Osteoblast (primary cell): ENCODE measurements around the gene TMC8. TPM values are rescaled to one million over a fixed set of nuclear protein-coding genes. Genes with fewer than 3 reads are reported as not detected.
"Not testable (repeated sequence)": the region's sequence is repeated elsewhere in the genome, so short reads cannot be mapped to it uniquely, and the experiment has no call there.

ENCODE experiments used
- DNase-seq: peaks from one replicate; pipeline ENCODE4 v3.0.0; 2011; ENCODE audit warnings: low spot score, mixed read lengths; ENCODE audit not compliant: insufficient read length; ENCODE audit errors: missing footprints
- H2AFZ ChIP-seq: 2 replicates; pipeline ENCODE4 v1.6.0; 2011; ENCODE audit warnings: mild to moderate bottlenecking, low read length
- H3K27ac ChIP-seq: 2 replicates; pipeline ENCODE4 v1.5.1; 2011; ENCODE audit warnings: mild to moderate bottlenecking, low read depth, low read length, moderate library complexity
- H3K27me3 ChIP-seq: 2 replicates; pipeline ENCODE4 v1.6.0; 2012; ENCODE audit warnings: mild to moderate bottlenecking, control low read depth, inconsistent platforms, low read length, moderate library complexity; ENCODE audit not compliant: insufficient read depth
- H3K36me3 ChIP-seq: 2 replicates; pipeline ENCODE4 v1.5.1; 2011; ENCODE audit warnings: mild to moderate bottlenecking, low read length, control low read depth, moderate library complexity; ENCODE audit not compliant: insufficient read depth
- H3K4me1 ChIP-seq: 2 replicates; pipeline ENCODE4 v1.5.1; 2011; ENCODE audit warnings: mild to moderate bottlenecking, low read length, control low read depth, moderate library complexity; ENCODE audit not compliant: insufficient read depth
- H3K4me2 ChIP-seq: 2 replicates; pipeline ENCODE4 v1.6.0; 2011; ENCODE audit warnings: mild to moderate bottlenecking, low read length; ENCODE audit not compliant: insufficient read depth
- H3K4me3 ChIP-seq: fragments of 200-600 bp; sonication (generic); 3 replicates; pipeline ENCODE4 v1.5.1; 2012; ENCODE audit warnings: mild to moderate bottlenecking, low read length, inconsistent platforms; ENCODE audit not compliant: insufficient read depth
- H3K79me2 ChIP-seq: 2 replicates; pipeline ENCODE4 v1.6.0; 2012; ENCODE audit warnings: mild to moderate bottlenecking, low read length, control low read depth, inconsistent platforms; ENCODE audit not compliant: insufficient read depth
- H3K9me3 ChIP-seq: 2 replicates; pipeline ENCODE4 v1.5.1; 2011; ENCODE audit warnings: low read depth, low read length, control low read depth
- H4K20me1 ChIP-seq: 2 replicates; pipeline ENCODE4 v1.6.0; 2012; ENCODE audit warnings: mild to moderate bottlenecking, low read length, control low read depth; ENCODE audit not compliant: insufficient read depth
- total RNA-seq: library from RNA; depleted of rRNA; stranded (reverse); fragments of >200 nt; gene quantifications from 2 replicates; pipeline ENCODE4 v1.2.3, GENCODE V29; 2012
- TF ChIP-seq, protein P1 (sequence below): IDR thresholded peaks from 2 replicates; pipeline ENCODE4 v1.5.1; 2011; ENCODE audit warnings: mild to moderate bottlenecking, low read depth, low read length, moderate library complexity; ENCODE audit errors: extremely low read depth

TMC8 gene
- total RNA-seq, 1 donor, result not detected

GRCh38 chr17:78135858-78136500 lies 5.4 kb downstream of the TMC8 start:
- H3K4me3 ChIP-seq, result no peak overlapping the region

DNA sequence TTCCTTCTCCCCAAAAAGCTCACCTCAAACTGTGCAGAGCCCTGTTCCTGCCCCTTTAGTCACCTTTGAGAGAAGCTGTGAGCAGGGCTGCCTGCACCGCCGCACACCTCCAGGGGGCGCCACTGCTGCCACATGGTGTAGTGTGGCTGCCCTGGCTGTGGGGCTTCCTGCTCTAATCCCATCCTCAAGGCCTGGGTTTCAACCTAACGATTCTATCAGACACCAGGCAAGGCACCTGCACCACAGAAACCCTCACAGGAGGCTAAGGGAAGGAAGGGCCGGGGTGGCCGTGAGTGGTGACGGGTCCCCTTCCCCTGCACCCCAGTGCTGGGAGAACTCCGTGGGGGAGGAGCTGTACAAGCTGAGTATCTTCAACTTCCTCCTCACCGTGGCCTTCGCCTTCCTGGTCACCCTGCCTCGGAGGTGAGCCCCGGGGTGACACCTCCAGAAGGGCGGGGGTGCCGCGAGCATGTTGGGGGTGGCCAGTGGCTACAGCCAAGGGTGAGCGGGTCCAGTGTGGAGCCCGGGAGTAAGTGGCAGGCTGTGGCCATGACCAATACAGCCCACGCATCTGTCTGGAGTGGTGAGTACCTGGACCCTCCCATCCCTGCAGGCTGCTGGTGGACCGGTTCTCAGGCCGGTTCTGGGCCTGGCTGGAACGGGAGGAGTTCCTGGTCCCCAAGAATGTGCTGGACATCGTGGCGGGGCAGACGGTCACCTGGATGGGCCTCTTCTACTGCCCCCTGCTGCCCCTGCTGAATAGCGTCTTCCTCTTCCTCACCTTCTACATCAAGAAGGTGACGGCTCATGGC lies 7.0 kb downstream of the TMC8 start:
- H3K4me3 ChIP-seq, result no peak overlapping the region
- no peaks in the 10 kb centered on the region for H4K20me1 ChIP-seq
- no peaks in the 10 kb centered on the region for H3K9me3 ChIP-seq
- H3K27me3 ChIP-seq, result peaks cover 6% of the 10 kb centered on the region
- H3K4me1 ChIP-seq, result no peaks in the 10 kb centered on the region
- H3K36me3 ChIP-seq, result no peaks in the 10 kb centered on the region
- no peak overlapping the region for H2AFZ ChIP-seq
- TF ChIP-seq, protein P1, sequence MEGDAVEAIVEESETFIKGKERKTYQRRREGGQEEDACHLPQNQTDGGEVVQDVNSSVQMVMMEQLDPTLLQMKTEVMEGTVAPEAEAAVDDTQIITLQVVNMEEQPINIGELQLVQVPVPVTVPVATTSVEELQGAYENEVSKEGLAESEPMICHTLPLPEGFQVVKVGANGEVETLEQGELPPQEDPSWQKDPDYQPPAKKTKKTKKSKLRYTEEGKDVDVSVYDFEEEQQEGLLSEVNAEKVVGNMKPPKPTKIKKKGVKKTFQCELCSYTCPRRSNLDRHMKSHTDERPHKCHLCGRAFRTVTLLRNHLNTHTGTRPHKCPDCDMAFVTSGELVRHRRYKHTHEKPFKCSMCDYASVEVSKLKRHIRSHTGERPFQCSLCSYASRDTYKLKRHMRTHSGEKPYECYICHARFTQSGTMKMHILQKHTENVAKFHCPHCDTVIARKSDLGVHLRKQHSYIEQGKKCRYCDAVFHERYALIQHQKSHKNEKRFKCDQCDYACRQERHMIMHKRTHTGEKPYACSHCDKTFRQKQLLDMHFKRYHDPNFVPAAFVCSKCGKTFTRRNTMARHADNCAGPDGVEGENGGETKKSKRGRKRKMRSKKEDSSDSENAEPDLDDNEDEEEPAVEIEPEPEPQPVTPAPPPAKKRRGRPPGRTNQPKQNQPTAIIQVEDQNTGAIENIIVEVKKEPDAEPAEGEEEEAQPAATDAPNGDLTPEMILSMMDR, result peak; percentile 24
- no peak overlapping the region for H3K27ac ChIP-seq
- H3K79me2 ChIP-seq, result no peaks in the 10 kb centered on the region
- no peak overlapping the region for H3K4me2 ChIP-seq
- DNase-seq, result peak; percentile 77

More at GRCh38 chr17:78135858-78136500, 5.4 kb downstream of the TMC8 start:
- no peak overlapping the region for H3K4me2 ChIP-seq
- H3K79me2 ChIP-seq, result no peaks in the 10 kb centered on the region
- H3K9me3 ChIP-seq, result no peaks in the 10 kb centered on the region
- no peak overlapping the region for H3K27ac ChIP-seq
- no peak overlapping the region for H2AFZ ChIP-seq
- no peaks in the 10 kb centered on the region for H3K4me1 ChIP-seq
- H4K20me1 ChIP-seq, result no peaks in the 10 kb centered on the region
- TF ChIP-seq, protein P1, result no peak
- H3K36me3 ChIP-seq, result no peaks in the 10 kb centered on the region
- peak; percentile 65 for DNase-seq
- H3K27me3 ChIP-seq, result peaks cover 14% of the 10 kb centered on the region

GRCh38 chr17:78138204-78139060 lies 7.9 kb downstream of the TMC8 start:
- Histone ChIP-seq H3K36me3 (no peaks in the 10 kb centered on the region), H2AFZ (no peak overlapping the region)

DNA sequence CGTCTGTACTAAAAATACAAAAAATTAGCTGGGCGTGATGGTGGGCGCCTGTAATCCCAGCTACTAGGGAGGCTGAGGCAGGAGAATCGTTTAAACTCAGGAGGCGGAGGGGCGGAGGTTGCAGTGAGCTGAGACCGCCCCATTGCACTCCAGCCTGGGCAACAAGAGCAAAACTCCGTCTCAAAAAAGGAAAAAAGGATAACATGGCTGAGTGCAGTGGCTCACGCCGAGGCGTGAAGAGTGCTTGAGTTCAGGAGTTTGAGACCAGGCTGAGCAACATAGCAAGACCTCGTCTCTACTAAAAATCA lies 9.2 kb downstream of the TMC8 start:
- H3K4me1 ChIP-seq, H3K27me3 ChIP-seq, H3K27ac ChIP-seq, H4K20me1 ChIP-seq, H3K79me2 ChIP-seq, H3K4me2 ChIP-seq, H2AFZ ChIP-seq, H3K4me3 ChIP-seq, DNase-seq, H3K36me3 ChIP-seq, H3K9me3 ChIP-seq: not testable (repeated sequence)

More at GRCh38 chr17:78138204-78139060, 7.9 kb downstream of the TMC8 start:
- Histone ChIP-seq H3K9me3 (no peaks in the 10 kb centered on the region), H3K4me2 (no peak overlapping the region), H4K20me1 (no peaks in the 10 kb centered on the region), H3K4me1 (no peaks in the 10 kb centered on the region), H3K27ac (no peak overlapping the region), H3K79me2 (no peaks in the 10 kb centered on the region), H3K27me3 (no peaks in the 10 kb centered on the region), H3K4me3 (no peak overlapping the region)
- DNase-seq, result peak; percentile 83
- TF ChIP-seq, protein P1, result no peak
